G401 (cell line): ENCODE results near the gene ANKRD17. TPM values are rescaled to one million over a fixed set of nuclear protein-coding genes. Genes with fewer than 3 reads are reported as not detected.

Experiments used
- DNase-seq: peaks from one replicate; pipeline ENCODE4 v3.0.0-alpha.2; 2015; ENCODE audit warnings: low spot score
- in situ Hi-C: cut with HindIII; loops from 2 replicates; pipeline ENCODE4 v1.10.0; 2016; ENCODE audit warnings: low sequenced_read_pairs, mixed read lengths
- total RNA-seq: library from RNA; depleted of rRNA; stranded (reverse); fragments of >200 nt; shearing (Covaris generic); gene quantifications from 2 replicates; pipeline ENCODE4 v1.2.3, GENCODE V29; 2014; rRNA removed

Gene ANKRD17
- total RNA-seq, 1 experiment from 2014 or later = 50.5 TPM

GRCh38 chr4:73068491-73069337, 189.9 kb downstream of the ANKRD17 start:
- peak; percentile 60 for DNase-seq
- in situ Hi-C loops = no loop called here

GRCh38 chr4:73067971-73068394, 190.6 kb downstream of the ANKRD17 start:
- no peak for DNase-seq
- in situ Hi-C loops = no loop called here

GRCh38 chr4:73066928-73067327, 191.7 kb downstream of the ANKRD17 start:
- DNase-seq = no peak
- in situ Hi-C loops = no loop called here

- DNase-seq = no peak
- in situ Hi-C loops = no loop called here
Observed at GRCh38 chr4:73066445-73066844, 192.2 kb downstream of the ANKRD17 start.

GRCh38 chr4:73064536-73064935, 194.1 kb downstream of the ANKRD17 start:
- in situ Hi-C loops = no loop called here
- no peak for DNase-seq

GRCh38 chr4:73055241-73055897, 203.2 kb downstream of the ANKRD17 start:
- in situ Hi-C loops = no loop called here
- no peak for DNase-seq

- DNase-seq = no peak
- in situ Hi-C loops = no loop called here
Observed at GRCh38 chr4:73053974-73054480, 204.6 kb downstream of the ANKRD17 start.

GRCh38 chr4:73053076-73053475, 205.5 kb downstream of the ANKRD17 start:
- no peak for DNase-seq
- in situ Hi-C loops = no loop called here

GRCh38 chr4:73051625-73052024, 207.0 kb downstream of the ANKRD17 start:
- in situ Hi-C loops = no loop called here
- no peak for DNase-seq

GRCh38 chr4:73045879-73046278, 212.7 kb downstream of the ANKRD17 start:
- in situ Hi-C loops = no loop called here
- DNase-seq = no peak

GRCh38 chr4:73037057-73037456, 221.5 kb downstream of the ANKRD17 start:
- DNase-seq = no peak
- in situ Hi-C loops = no loop called here

GRCh38 chr4:73036123-73036522, 222.5 kb downstream of the ANKRD17 start:
- in situ Hi-C loops = no loop called here

GRCh38 chr4:73034896-73035295, 223.7 kb downstream of the ANKRD17 start:
- in situ Hi-C loops = no loop called here
- no peak for DNase-seq

More at GRCh38 chr4:73036123-73036522, 222.5 kb downstream of the ANKRD17 start:
- DNase-seq = no peak

- no peak for DNase-seq
- in situ Hi-C loops = no loop called here
Observed at GRCh38 chr4:73028621-73029020, 230.0 kb downstream of the ANKRD17 start.

Other genes starting within 250 kb of the ANKRD17 start
- 31.1 and 46.5 TPM in 2 replicates for gene COX18, start 189.1 kb downstream of the ANKRD17 start, total RNA-seq
- not detected in 2 replicates for gene ALB, start 145.5 kb upstream of the ANKRD17 start, total RNA-seq
- not detected in 2 replicates for gene AFP, start 177.4 kb upstream of the ANKRD17 start, total RNA-seq
- not detected in 2 replicates for gene AFM, start 222.9 kb upstream of the ANKRD17 start, total RNA-seq